ENCODE results near the gene MMP25.

MMP25 gene

GRCh38 chr16:3096362-3096761 is 50.0 kb downstream of the MMP25 start:
- no peak for DNase-seq

GRCh38 chr16:3097266-3097665 is 50.9 kb downstream of the MMP25 start:
- no peak for DNase-seq

- DNase-seq: no peak
These were observed 52.4 kb downstream of the MMP25 start, which contains the start of gene ZSCAN10 for GRCh38 chr16:3098459-3099394. ZSCAN10 (minus strand) TSS chr16:3099294; CDS start chr16:3092937, 6,357 bp downstream.

- no peak for DNase-seq
These were observed 53.0 kb downstream of the MMP25 start for GRCh38 chr16:3099395-3099731.

GRCh38 chr16:3099732-3100499 is 53.6 kb downstream of the MMP25 start:
- DNase-seq: peak; percentile 36

- DNase-seq: no peak
These were observed 54.9 kb downstream of the MMP25 start for GRCh38 chr16:3101018-3101840.

- DNase-seq: no peak
These were observed 55.6 kb downstream of the MMP25 start for GRCh38 chr16:3101841-3102470.

- peak; percentile 41 for DNase-seq
These were observed 60.0 kb downstream of the MMP25 start for GRCh38 chr16:3106205-3106928.

Data from NCI-H1048 (cell line).